ENCODE data around the gene SORD.
A peak's percentile ranks its signal among the peaks of the same experiment; 100 is the strongest.
"Not testable (repeated sequence)": the region's sequence is repeated elsewhere in the genome, so short reads cannot be mapped to it uniquely, and the experiment has no call there.

DNA sequence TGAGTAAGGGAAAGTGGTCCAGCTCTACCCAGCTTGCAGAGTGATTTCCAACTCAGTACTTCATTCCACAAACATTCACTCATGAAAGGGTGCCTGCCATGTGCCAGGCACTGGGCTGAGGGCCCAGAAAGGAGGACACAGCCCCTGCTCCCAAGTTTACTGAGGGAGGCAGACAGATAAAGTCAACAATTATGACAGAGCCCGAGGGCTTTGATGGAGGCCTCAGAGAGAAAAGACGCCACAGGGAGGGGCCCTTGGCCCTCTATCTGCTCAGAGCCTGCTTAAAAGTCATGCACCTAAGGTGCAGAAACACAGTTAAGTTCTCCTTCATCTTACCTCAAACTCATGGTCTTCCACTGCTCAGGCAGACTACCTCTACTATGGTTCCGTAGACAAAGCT, 1.7 kb downstream of the SORD start:
- TF ChIP-seq CTCF (IDR thresholded peaks at IDR 0.05) (peak in 1 of 4 experiments; percentile 29), POLR2AphosphoS5 (IDR thresholded peaks at IDR 0.05) (peak; percentile 38)
- TF ChIP-seq POLR2A (IDR thresholded peaks at IDR 0.05): not testable (repeated sequence)
